ACC112 (cell line): ENCODE data around the gene DLG2.

Experiments used
- H2AFZ ChIP-seq: fragments of 200-600 bp; sonication (generic); one replicate; pipeline ENCODE4 v1.6.0; 2017; ENCODE audit warnings: antibody characterized with exemption, low read length; ENCODE audit not compliant: unreplicated experiment
- H3K27ac ChIP-seq: fragments of 200-600 bp; sonication (generic); 2 replicates; pipeline ENCODE4 v1.5.1; 2014; ENCODE audit warnings: low read depth, mild to moderate bottlenecking, antibody characterized with exemption, low read length, moderate library complexity
- H3K27me3 ChIP-seq: fragments of 200-600 bp; sonication (generic); 2 replicates; pipeline ENCODE4 v1.6.1; 2014; ENCODE audit warnings: mild to moderate bottlenecking, antibody characterized with exemption, low read length, moderate library complexity, mixed read lengths; ENCODE audit not compliant: insufficient read depth
- H3K36me3 ChIP-seq: fragments of 200-600 bp; sonication (generic); 2 replicates; pipeline ENCODE4 v1.6.1; 2016; ENCODE audit warnings: mild to moderate bottlenecking, antibody characterized with exemption, low read length, moderate library complexity, mixed read lengths; ENCODE audit not compliant: insufficient read depth
- H3K4me1 ChIP-seq: fragments of 200-600 bp; sonication (generic); one replicate; pipeline ENCODE4 v1.6.1; 2016; ENCODE audit warnings: low read length, mixed read lengths; ENCODE audit not compliant: insufficient read depth, unreplicated experiment, control insufficient read depth
- H3K4me3 ChIP-seq: fragments of 200-600 bp; sonication (generic); 2 replicates; pipeline ENCODE4 v1.5.1; 2014; ENCODE audit warnings: mild to moderate bottlenecking, low read depth, low read length
- H3K79me2 ChIP-seq: fragments of 200-600 bp; sonication (generic); one replicate; pipeline ENCODE4 v1.6.0; 2016; ENCODE audit warnings: low read length; ENCODE audit not compliant: control insufficient read depth, unreplicated experiment, insufficient read depth

The DLG2 gene

DNA sequence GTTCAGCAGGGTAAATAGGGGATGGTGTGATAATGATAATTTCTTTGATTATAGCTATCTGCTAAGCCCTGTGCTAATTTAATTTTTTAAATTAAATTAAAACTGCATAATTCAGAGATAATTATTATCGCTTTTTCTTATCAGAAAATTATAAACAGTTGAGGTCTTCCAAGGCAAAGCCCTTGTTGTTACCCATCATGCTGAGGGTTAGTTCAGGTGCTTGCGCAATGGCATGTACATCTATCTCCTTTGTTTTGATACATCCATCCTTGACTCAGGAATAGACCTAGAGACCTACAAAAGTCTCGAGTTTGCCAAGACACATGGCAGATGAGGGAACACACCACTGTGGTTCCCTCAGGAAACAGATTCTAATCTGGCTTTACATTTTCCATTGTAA is 737.6 kb downstream of the DLG2 start:
- Histone ChIP-seq H3K27me3 (no peaks in the 10 kb centered on the region), H3K36me3 (no peaks in the 10 kb centered on the region), H3K79me2 (no peaks in the 10 kb centered on the region), H3K27ac (no peak overlapping the region), H2AFZ (no peak overlapping the region), H3K4me1 (peaks cover 7% of the 10 kb centered on the region), H3K4me3 (no peak overlapping the region)

DNA sequence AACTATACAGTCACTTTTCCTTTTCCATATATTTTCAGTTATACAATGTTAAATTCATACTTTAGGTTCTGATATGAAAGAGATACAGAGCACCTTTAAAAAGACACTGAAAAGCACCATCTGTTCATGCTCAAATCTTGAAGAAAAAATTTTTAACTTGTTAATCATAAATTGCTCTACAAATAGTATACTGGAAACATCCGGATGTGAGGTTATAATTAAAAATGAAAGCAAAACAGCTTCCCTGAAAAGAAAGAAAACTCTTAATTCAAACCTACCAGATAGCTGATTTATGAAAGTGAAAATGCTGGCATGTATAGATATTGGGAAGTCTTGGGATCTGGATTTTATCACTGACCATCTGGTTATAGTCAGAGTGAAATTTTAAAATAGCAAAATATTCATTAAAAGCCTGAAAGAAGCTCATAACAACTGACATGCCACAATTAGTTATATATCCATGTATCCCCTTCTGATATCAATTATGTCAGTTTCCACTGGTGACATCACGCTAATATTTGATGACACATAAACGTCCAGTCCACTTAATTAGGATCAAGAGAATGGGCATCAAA is 740.0 kb downstream of the DLG2 start:
- no peaks in the 10 kb centered on the region for H3K36me3 ChIP-seq
- H3K27ac ChIP-seq, result no peak overlapping the region
- H3K79me2 ChIP-seq, result no peaks in the 10 kb centered on the region
- no peaks in the 10 kb centered on the region for H3K27me3 ChIP-seq
- H3K4me3 ChIP-seq, result peak overlapping the region; percentile 57
- peak overlapping the region; percentile 68 for H2AFZ ChIP-seq
- H3K4me1 ChIP-seq, result peaks cover 7% of the 10 kb centered on the region

DNA sequence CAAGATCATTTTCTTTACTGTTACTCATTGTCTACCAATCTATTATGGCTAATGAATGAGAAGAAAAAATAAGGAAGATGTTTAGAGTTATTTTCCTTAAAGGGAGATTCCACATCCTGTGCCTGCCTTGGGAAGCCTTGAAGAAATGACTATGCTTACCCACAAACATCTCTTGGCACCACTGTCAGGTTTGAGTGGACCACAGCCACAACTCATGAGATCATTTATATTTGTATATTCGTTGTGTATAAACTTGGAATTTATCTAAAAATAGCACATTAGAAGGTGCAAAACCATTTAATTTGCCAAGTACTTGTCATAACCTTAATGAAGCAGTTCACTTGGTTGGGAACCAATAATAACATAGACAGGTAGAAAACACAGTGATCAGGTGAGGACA is 740.8 kb downstream of the DLG2 start:
- Histone ChIP-seq H3K4me3 (no peak overlapping the region), H3K27ac (no peak overlapping the region), H3K36me3 (no peaks in the 10 kb centered on the region), H2AFZ (no peak overlapping the region), H3K27me3 (no peaks in the 10 kb centered on the region), H3K79me2 (no peaks in the 10 kb centered on the region), H3K4me1 (peaks cover 7% of the 10 kb centered on the region)

DNA sequence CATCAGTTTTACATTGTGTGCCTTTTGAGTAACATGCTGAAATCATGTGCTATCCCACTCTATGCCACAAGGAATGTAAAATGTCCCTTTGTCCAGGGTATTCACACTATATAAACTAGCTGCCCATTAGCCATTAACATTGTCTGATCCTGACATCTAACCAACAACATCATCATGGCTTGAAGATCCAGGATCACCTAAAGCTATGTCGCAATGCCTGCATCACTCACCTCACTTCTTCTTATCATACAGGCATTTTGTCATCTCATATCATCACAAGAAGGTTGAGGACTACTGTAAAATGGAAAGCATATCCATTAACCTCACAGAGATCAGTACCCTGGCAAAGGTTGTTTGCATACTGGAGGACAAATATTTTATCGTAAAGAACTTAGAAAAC is 742.3 kb downstream of the DLG2 start:
- Histone ChIP-seq H3K27ac (no peak overlapping the region), H3K4me1 (peaks cover 7% of the 10 kb centered on the region), H3K4me3 (no peak overlapping the region), H2AFZ (no peak overlapping the region), H3K27me3 (no peaks in the 10 kb centered on the region; the same call in 1 of the 2 replicates), H3K79me2 (no peaks in the 10 kb centered on the region), H3K36me3 (no peaks in the 10 kb centered on the region)

DNA sequence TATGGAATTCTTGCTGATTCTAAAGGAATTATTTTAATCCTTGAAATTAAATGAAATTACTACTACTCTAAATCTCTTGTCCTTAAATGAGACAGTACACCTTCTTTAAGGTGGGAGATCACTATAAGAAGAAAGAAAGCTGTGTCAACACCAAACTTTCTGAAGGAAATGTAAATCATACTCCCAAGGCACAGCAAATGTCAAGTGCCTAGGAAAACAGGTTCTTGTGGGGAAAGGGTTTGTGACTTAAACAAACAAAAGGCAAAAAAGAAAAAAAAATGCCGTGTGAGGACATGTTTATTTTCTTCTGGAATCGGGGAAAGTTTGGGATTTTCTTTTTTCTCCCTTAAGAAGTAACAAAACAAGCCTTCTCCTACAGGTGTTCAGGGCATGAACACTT is 745.1 kb downstream of the DLG2 start:
- Histone ChIP-seq H3K4me3 (no peak overlapping the region), H3K27ac (no peak overlapping the region), H3K36me3 (no peaks in the 10 kb centered on the region), H2AFZ (no peak overlapping the region), H3K4me1 (peaks cover 7% of the 10 kb centered on the region), H3K27me3 (no peaks in the 10 kb centered on the region; the same call in 1 of the 2 replicates), H3K79me2 (no peaks in the 10 kb centered on the region)

DNA sequence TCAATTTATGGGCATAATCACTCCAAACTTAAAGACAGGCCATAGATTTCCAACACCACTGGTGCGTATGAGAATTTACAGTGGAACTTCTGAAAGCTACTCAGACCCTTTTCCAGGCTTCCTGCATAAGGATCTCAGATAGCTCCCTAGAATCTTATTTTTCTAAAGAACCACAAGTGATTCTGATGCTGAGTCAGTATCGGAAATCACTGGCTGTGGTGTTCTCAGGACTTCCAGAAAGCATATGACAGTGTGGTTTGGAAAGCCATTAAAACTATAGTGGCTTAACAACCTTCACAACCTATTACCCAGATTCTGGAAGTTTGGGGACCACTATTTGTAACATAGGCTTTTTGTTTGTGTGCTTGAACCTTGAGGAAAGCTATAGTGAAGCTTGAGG is 756.0 kb downstream of the DLG2 start:
- H3K4me1 ChIP-seq, result peaks cover 13% of the 10 kb centered on the region
- H2AFZ ChIP-seq, result no peak overlapping the region
- H3K4me3 ChIP-seq, result no peak overlapping the region
- no peaks in the 10 kb centered on the region for H3K79me2 ChIP-seq
- H3K27ac ChIP-seq, result no peak overlapping the region
- H3K27me3 ChIP-seq, result no peaks in the 10 kb centered on the region
- no peaks in the 10 kb centered on the region for H3K36me3 ChIP-seq

DNA sequence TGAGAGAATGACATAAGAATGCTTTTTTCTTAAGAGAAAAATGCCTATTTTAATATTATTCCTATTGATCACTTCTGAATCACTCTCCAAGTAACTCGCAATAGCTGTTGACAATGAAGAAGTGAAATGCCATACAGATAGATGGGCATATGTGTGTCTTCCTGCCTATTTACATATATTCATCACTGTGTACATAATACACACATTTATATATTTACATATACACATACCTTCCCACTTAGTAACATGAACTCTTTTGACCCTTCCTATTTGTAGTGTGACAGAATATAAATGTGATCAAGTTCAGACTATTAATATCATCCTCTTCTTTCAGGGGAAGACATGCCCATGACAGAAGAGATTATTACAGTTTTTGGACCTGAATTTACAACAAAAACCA is 756.7 kb downstream of the DLG2 start:
- Histone ChIP-seq H3K79me2 (no peaks in the 10 kb centered on the region), H3K36me3 (no peaks in the 10 kb centered on the region), H2AFZ (no peak overlapping the region), H3K4me3 (no peak overlapping the region), H3K27me3 (no peaks in the 10 kb centered on the region), H3K27ac (no peak overlapping the region), H3K4me1 (peaks cover 19% of the 10 kb centered on the region)

DNA sequence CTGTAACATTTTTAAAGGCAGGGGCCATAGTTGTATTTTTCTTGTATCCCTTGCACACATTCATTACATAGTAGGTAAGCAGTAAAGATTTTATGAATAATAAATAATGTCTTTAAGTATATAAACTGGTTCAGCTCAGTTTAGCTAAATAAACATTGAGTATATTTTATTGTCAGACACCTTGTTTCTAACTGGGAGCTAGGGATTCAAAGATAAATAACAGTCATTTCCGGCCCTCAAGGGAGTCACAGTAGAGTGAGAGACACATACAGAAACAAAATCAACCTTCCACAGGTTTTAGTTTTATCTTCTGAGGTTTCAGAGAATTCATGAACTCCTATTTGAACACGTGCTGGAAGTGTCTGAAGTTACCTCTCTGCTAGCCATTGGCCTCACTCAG is 760.2 kb downstream of the DLG2 start:
- no peak overlapping the region for H3K27ac ChIP-seq

DNA sequence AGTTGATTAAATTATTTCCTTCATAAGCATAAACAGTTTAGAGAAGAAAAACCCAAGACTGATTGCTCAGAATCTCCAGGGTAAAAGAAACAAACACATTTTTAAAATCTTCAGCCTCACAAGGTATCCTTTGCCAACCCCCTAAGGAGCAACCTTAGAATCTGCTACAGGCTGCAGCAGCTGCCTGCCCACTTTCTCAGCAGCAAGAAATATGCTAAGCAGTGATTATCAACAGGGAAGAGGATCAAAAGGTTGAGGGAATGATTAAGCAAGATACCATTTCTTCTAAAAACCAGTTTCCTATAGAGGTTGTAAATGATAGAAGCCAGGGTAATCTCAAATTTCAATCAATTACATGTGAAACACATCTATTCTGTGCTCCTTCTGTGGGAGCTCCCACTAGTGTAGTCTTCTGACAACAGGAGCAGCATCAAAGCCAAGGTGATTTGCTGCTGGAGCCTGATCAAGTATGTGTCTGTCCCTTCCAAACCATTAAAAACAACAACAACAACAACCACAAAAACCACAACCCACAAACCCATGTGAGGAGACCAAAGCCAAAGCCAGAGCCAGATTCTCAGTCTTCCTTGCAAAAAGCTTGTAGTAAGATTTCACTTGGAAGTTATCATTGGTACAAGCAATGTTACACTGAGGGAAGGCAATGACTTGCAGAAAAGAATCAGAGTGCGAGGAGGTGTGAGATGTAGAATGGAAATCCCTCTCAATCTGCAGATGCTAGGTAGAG is 761.2 kb downstream of the DLG2 start:
- H2AFZ ChIP-seq, result no peak overlapping the region
- H3K27me3 ChIP-seq, result no peaks in the 10 kb centered on the region
- H3K27ac ChIP-seq, result no peak overlapping the region
- H3K4me3 ChIP-seq, result no peak overlapping the region
- no peaks in the 10 kb centered on the region for H3K36me3 ChIP-seq
- H3K79me2 ChIP-seq, result no peaks in the 10 kb centered on the region
- peaks cover 26% of the 10 kb centered on the region for H3K4me1 ChIP-seq

More for the DNA sequence above, 760.2 kb downstream of the DLG2 start:
- Histone ChIP-seq H3K36me3 (no peaks in the 10 kb centered on the region), H3K4me1 (peaks cover 26% of the 10 kb centered on the region), H3K79me2 (no peaks in the 10 kb centered on the region), H2AFZ (no peak overlapping the region), H3K4me3 (no peak overlapping the region), H3K27me3 (no peaks in the 10 kb centered on the region)

DNA sequence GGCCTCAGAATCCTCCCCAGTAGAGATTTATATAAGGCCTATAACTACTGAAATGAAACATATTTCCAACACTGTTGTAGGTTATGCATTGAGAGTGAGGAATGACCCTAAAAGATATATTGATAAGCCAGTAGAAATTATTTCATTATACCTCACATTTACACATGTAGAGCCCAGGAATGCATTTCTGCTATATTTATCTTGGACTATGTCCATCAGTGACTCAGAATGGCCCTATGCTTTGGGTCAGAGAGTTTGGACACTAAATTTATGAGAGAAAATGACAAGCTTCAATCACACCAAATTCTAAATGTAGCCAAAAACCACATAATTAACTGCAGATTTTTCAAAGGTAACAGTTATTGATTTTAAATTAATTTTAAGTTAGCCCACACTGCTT is 761.9 kb downstream of the DLG2 start:
- no peak overlapping the region for H3K27ac ChIP-seq

DNA sequence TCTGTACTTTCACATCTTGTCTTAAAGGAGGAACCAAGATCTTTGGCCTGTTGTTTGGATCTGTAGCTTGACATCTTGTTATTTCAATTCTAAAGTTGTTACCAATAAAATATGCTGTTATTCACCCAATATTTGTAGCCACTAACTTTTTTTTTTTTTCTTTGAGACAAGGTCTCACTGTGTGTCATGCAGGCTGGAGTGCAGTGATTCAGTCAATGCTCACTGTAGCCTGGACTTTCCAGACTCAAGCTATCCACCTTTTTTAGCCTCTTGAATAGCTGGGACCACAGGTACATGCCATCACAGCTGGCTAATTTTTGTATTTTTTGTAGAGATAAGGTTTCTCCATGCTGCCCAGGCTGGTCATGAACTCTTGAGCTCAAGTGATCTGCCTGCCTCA is 769.4 kb downstream of the DLG2 start:
- Histone ChIP-seq H3K36me3 (no peaks in the 10 kb centered on the region), H3K27me3 (no peaks in the 10 kb centered on the region), H3K79me2 (no peaks in the 10 kb centered on the region), H3K4me3 (no peak overlapping the region), H2AFZ (no peak overlapping the region), H3K27ac (no peak overlapping the region), H3K4me1 (peaks cover 25% of the 10 kb centered on the region)

More for the DNA sequence above, 761.9 kb downstream of the DLG2 start:
- H3K4me1 ChIP-seq, result peaks cover 24% of the 10 kb centered on the region
- no peak overlapping the region for H3K4me3 ChIP-seq
- no peak overlapping the region for H2AFZ ChIP-seq
- H3K79me2 ChIP-seq, result no peaks in the 10 kb centered on the region
- no peaks in the 10 kb centered on the region for H3K27me3 ChIP-seq
- no peaks in the 10 kb centered on the region for H3K36me3 ChIP-seq
